Caco-2 (cell line): ENCODE measurements around the gene STRADA. TPM values are rescaled to one million over a fixed set of nuclear protein-coding genes. Genes with fewer than 3 reads are reported as not detected.

Experiments
- BruUV-seq: library from RNA; stranded (reverse); fragments of 400-500 nt; replicated peaks from 2 replicates; lab custom pipeline; 2021; lab: Mats Ljungman, UMichigan
- CTCF ChIA-PET: fragments of 300-600 bp; sonication (Branson Sonifier 250); formaldehyde crosslinking; loops from one replicate; lab custom pipeline; 2022; ENCODE audit warnings: antibody characterized with exemption; lab: Charles Lee
- POLR2A ChIA-PET: fragments of 300-600 bp; sonication (Branson Sonifier 250); formaldehyde crosslinking; loops from one replicate; lab custom pipeline; 2022; ENCODE audit warnings: antibody characterized with exemption; lab: Charles Lee
- DNase-seq, 2 experiments: peaks; one replicate each; pipeline versions ENCODE4 v3.0.0 to v3.0.0-alpha.2; 2020 to 2022
- H3K27me3 ChIP-seq: replicated peaks from 2 replicates; pipeline ENCODE4 v1.6.0; 2011; ENCODE audit warnings: low read length; ENCODE audit not compliant: control insufficient read depth, insufficient read depth
- H3K36me3 ChIP-seq: 2 replicates; pipeline ENCODE4 v1.5.1; 2011; ENCODE audit warnings: low read length; ENCODE audit not compliant: control insufficient read depth, insufficient read depth
- H3K4me1 ChIP-seq: fragments of 250-450 bp; sonication (Bioruptor Pico); 2 replicates; pipeline ENCODE4 v1.5.1; 2020; ENCODE audit warnings: mild to moderate bottlenecking
- H3K4me3 ChIP-seq: 2 replicates; pipeline ENCODE4 v1.5.1; 2011; ENCODE audit warnings: low read depth, mild to moderate bottlenecking, control low read depth, low read length
- H3K9me3 ChIP-seq: fragments of 250-450 bp; sonication (Bioruptor Pico); 2 replicates; pipeline ENCODE4 v1.5.1; 2020; ENCODE audit warnings: mild to moderate bottlenecking, moderate library complexity
- H3K27ac Mint-ChIP-seq: one replicate; pipeline ENCODE4 v1.8.0; 2022; ENCODE audit warnings: mixed read lengths; ENCODE audit not compliant: unreplicated experiment
- H3K27me3 Mint-ChIP-seq: one replicate; pipeline ENCODE4 v1.8.0; 2022; ENCODE audit warnings: mixed read lengths; ENCODE audit not compliant: insufficient read depth, unreplicated experiment
- H3K36me3 Mint-ChIP-seq: one replicate; pipeline ENCODE4 v1.8.0; 2022; ENCODE audit warnings: mild to moderate bottlenecking, mixed read lengths; ENCODE audit not compliant: insufficient read depth, unreplicated experiment
- H3K4me1 Mint-ChIP-seq: one replicate; pipeline ENCODE4 v1.8.0; 2022; ENCODE audit warnings: low read depth, mixed read lengths; ENCODE audit not compliant: unreplicated experiment
- H3K4me3 Mint-ChIP-seq: one replicate; pipeline ENCODE4 v1.8.0; 2022; ENCODE audit warnings: mild to moderate bottlenecking, moderate library complexity, mixed read lengths; ENCODE audit not compliant: unreplicated experiment
- H3K9me3 Mint-ChIP-seq: one replicate; pipeline ENCODE4 v1.8.0; 2022; ENCODE audit warnings: mixed read lengths; ENCODE audit not compliant: unreplicated experiment
- CTCF ChIP-seq, 2 experiments: fragments of 200-600 bp in 1 of 2; IDR thresholded peaks; 1 replicate in 1 of 2; 2 replicates in 1 of 2; pipeline versions ENCODE4 v1.5.1 to v1.8.0; 2011 to 2022; ENCODE audit warnings: antibody characterized with exemption in 1 of 2, control low read depth in 1 of 2, inconsistent platforms in 1 of 2, low read depth in 1 of 2, low read length in 1 of 2, mild to moderate bottlenecking in 1 of 2, moderate library complexity in 1 of 2; ENCODE audit not compliant: insufficient read depth in 1 of 2, severe bottlenecking in 1 of 2, unreplicated experiment in 1 of 2
- intact Hi-C: fragments of 100-400 bp; cut with micrococcal nuclease; formaldehyde crosslinking; loops from one replicate; pipeline ENCODE4 v1.10.0; 2022; ENCODE audit not compliant: unreplicated experiment
- total RNA-seq: library from RNA; stranded (reverse); gene quantifications from 2 replicates; pipeline ENCODE4 v1.2.3, GENCODE V29; 2022

STRADA gene
- total RNA-seq, 1 experiment from 2014 or later = 23.4 TPM

DNA sequence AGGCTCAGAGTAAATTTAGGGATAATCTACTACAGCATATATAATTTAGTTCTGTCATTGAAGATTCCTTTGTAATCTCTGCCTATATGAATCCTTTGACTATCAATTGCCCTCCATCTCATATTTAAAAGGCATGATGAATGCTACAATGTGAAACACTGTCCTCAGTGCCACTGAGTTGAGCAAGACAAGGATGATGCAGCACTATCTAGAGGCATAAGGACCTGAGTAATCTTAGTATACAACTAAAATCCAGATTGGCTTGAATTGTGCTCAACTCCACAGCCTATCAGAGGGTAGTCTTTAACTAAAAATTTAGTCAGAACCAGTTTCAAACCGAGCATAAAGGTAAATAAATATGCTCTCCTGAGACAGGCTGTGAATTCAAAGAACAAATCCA is 11.6 kb upstream of the STRADA start:
- no peak overlapping the region for H3K4me3 ChIP-seq
- no peaks in the 10 kb centered on the region for H3K27me3 Mint-ChIP-seq
- no peak overlapping the region for H3K27ac Mint-ChIP-seq
- H3K27me3 ChIP-seq = no peaks in the 10 kb centered on the region
- no peaks in the 10 kb centered on the region for H3K4me1 ChIP-seq
- H3K36me3 Mint-ChIP-seq = peaks cover 88% of the 10 kb centered on the region
- no peak for DNase-seq
- BruUV-seq = no TSS peak
- intact Hi-C loops = no loop called here
- no peak for TF ChIP-seq CTCF (IDR thresholded peaks at IDR 0.05; ENCODE audit: insufficient read depth in 1 of 2, low read depth in 1 of 2, low read length in 1 of 2, severe bottlenecking in 1 of 2, unreplicated experiment in 1 of 2)
- no peaks in the 10 kb centered on the region for H3K9me3 Mint-ChIP-seq
- H3K9me3 ChIP-seq = no peaks in the 10 kb centered on the region
- peaks cover 7% of the 10 kb centered on the region for H3K4me1 Mint-ChIP-seq
- no peak overlapping the region for H3K4me3 Mint-ChIP-seq
- POLR2A ChIA-PET = no interaction called here
- CTCF ChIA-PET = no interaction called here
- peaks cover 9% of the 10 kb centered on the region for H3K36me3 ChIP-seq

GRCh38 chr17:63752707-63753106 is 11.1 kb upstream of the STRADA start:
- H3K9me3 Mint-ChIP-seq = no peaks in the 10 kb centered on the region
- BruUV-seq = no TSS peak
- POLR2A ChIA-PET = no interaction called here
- intact Hi-C loops = no loop called here
- Histone ChIP-seq H3K9me3 (no peaks in the 10 kb centered on the region), H3K36me3 (peaks cover 7% of the 10 kb centered on the region), H3K4me3 (no peak overlapping the region), H3K4me1 (no peaks in the 10 kb centered on the region), H3K27me3 (no peaks in the 10 kb centered on the region)
- H3K36me3 Mint-ChIP-seq = peaks cover 86% of the 10 kb centered on the region
- CTCF ChIA-PET = no interaction called here
- no peak for DNase-seq
- no peaks in the 10 kb centered on the region for H3K27me3 Mint-ChIP-seq
- peaks cover 7% of the 10 kb centered on the region for H3K4me1 Mint-ChIP-seq
- no peak overlapping the region for H3K27ac Mint-ChIP-seq
- H3K4me3 Mint-ChIP-seq = no peak overlapping the region
- TF ChIP-seq CTCF (IDR thresholded peaks at IDR 0.05; ENCODE audit: insufficient read depth in 1 of 2, low read depth in 1 of 2, low read length in 1 of 2, severe bottlenecking in 1 of 2, unreplicated experiment in 1 of 2) = no peak

DNA sequence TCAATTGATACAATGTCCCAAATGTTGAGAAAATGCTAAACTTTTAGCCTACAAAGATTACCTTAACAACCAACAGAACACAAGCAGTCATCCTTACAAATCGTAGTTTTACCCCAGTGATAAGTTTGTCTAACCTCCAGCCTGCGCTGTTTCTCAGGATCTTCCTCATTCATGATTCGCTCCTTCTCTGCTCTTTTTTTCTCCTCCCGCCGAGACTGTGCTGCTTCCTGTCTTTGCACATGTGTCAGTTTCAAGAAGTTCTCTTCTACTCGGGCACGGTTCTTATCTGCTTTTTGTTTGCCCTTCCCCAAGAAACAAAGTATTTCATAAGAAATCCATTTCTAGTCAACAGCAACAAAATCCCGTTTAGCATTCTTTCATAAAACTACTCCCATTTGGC is 10.2 kb upstream of the STRADA start:
- CTCF ChIA-PET = interaction anchor here (0.6 kb wide), 1 partner anchor 163 kb away, joined by 3 read pairs; no protein-coding TSS in a partner anchor
- Mint-ChIP-seq H3K27me3 (no peaks in the 10 kb centered on the region), H3K9me3 (no peaks in the 10 kb centered on the region), H3K27ac (no peak overlapping the region), H3K36me3 (peaks cover 85% of the 10 kb centered on the region), H3K4me3 (no peak overlapping the region), H3K4me1 (peaks cover 7% of the 10 kb centered on the region)
- Histone ChIP-seq H3K27me3 (no peaks in the 10 kb centered on the region), H3K4me1 (no peaks in the 10 kb centered on the region), H3K9me3 (no peaks in the 10 kb centered on the region), H3K36me3 (peaks cover 6% of the 10 kb centered on the region), H3K4me3 (no peak overlapping the region)
- no peak for TF ChIP-seq CTCF (IDR thresholded peaks at IDR 0.05; ENCODE audit: insufficient read depth in 1 of 2, low read depth in 1 of 2, low read length in 1 of 2, severe bottlenecking in 1 of 2, unreplicated experiment in 1 of 2)
- POLR2A ChIA-PET = interaction anchor here (0.9 kb wide), 1 partner anchor 10 kb away, joined by 3 read pairs; no protein-coding TSS in a partner anchor
- intact Hi-C loops = no loop called here
- DNase-seq = no peak
- no TSS peak for BruUV-seq
